Measurements from ENCODE around the gene TMEM238. TPM values are rescaled to one million over a fixed set of nuclear protein-coding genes. Genes with fewer than 3 reads are reported as not detected.

Gene TMEM238
- total RNA-seq, 2 donors from 2014 or later: 7.5 to 11.7 TPM

- no peak overlapping the region for H3K4me3 Mint-ChIP-seq
- no peaks in the 10 kb centered on the region for H3K9me3 Mint-ChIP-seq
- no peak for DNase-seq
- ATAC-seq (replicated peaks in 1 of 2): peak in 1 of 2 donors; percentile 6
- no peaks in the 10 kb centered on the region for H3K27me3 Mint-ChIP-seq (ENCODE audit: low read depth)
- peaks cover 30% of the 10 kb centered on the region for H3K4me1 Mint-ChIP-seq (ENCODE audit: low read depth)
- no peak overlapping the region for H3K27ac Mint-ChIP-seq
- H3K36me3 Mint-ChIP-seq (ENCODE audit: insufficient read depth in 2 of 2): peaks cover 7 to 16% of the 10 kb centered on the region in 2 donors
Observed at GRCh38 chr19:55392820-55393761, 9.0 kb upstream of the TMEM238 start.

- H3K4me1 Mint-ChIP-seq (ENCODE audit: low read depth): peaks cover 36% of the 10 kb centered on the region
- no peaks in the 10 kb centered on the region for H3K9me3 Mint-ChIP-seq
- DNase-seq (no peak), ATAC-seq (replicated peaks in 1 of 2) (no peak)
- no peak overlapping the region for H3K4me3 Mint-ChIP-seq
- no peak overlapping the region for H3K27ac Mint-ChIP-seq
- H3K27me3 Mint-ChIP-seq (ENCODE audit: low read depth): no peaks in the 10 kb centered on the region
- peaks cover 8 to 20% of the 10 kb centered on the region in 2 donors for H3K36me3 Mint-ChIP-seq (ENCODE audit: insufficient read depth in 2 of 2)
Observed at GRCh38 chr19:55391702-55392615, 7.9 kb upstream of the TMEM238 start.

- Mint-ChIP-seq H3K27ac (no peak overlapping the region), H3K4me3 (no peak overlapping the region), H3K9me3 (no peaks in the 10 kb centered on the region), H3K27me3 (ENCODE audit: low read depth) (no peaks in the 10 kb centered on the region), H3K4me1 (ENCODE audit: low read depth) (peaks cover 43% of the 10 kb centered on the region), H3K36me3 (ENCODE audit: insufficient read depth in 2 of 2) (peaks cover 12 to 27% of the 10 kb centered on the region in 2 donors)
- no peak for DNase-seq
- peak in 1 of 2 donors; percentile 10 for ATAC-seq (replicated peaks in 1 of 2)
Observed at GRCh38 chr19:55391191-55391670, 7.1 kb upstream of the TMEM238 start.

- Mint-ChIP-seq H3K9me3 (no peaks in the 10 kb centered on the region), H3K36me3 (ENCODE audit: insufficient read depth in 2 of 2) (peaks cover 15 to 32% of the 10 kb centered on the region in 2 donors), H3K4me3 (no peak overlapping the region), H3K27me3 (ENCODE audit: low read depth) (no peaks in the 10 kb centered on the region), H3K4me1 (ENCODE audit: low read depth) (peaks cover 46% of the 10 kb centered on the region), H3K27ac (no peak overlapping the region)
- DNase-seq (no peak), ATAC-seq (replicated peaks in 1 of 2) (no peak)
Observed at GRCh38 chr19:55390461-55390880, 6.4 kb upstream of the TMEM238 start.

- Mint-ChIP-seq H3K27me3 (ENCODE audit: low read depth) (no peaks in the 10 kb centered on the region), H3K27ac (peak overlapping the region; percentile 92), H3K36me3 (ENCODE audit: insufficient read depth in 2 of 2) (peaks cover 15 to 32% of the 10 kb centered on the region in 2 donors), H3K4me3 (peak overlapping the region in 1 of 2 donors; percentile 55), H3K9me3 (no peaks in the 10 kb centered on the region), H3K4me1 (ENCODE audit: low read depth) (peaks cover 50% of the 10 kb centered on the region)
- DNase-seq (no peak), ATAC-seq (replicated peaks in 1 of 2) (no peak)
Observed at GRCh38 chr19:55389386-55390317, 5.6 kb upstream of the TMEM238 start.

GRCh38 chr19:55387736-55388497 lies 3.8 kb upstream of the TMEM238 start:
- H3K36me3 Mint-ChIP-seq (ENCODE audit: insufficient read depth in 2 of 2): peaks cover 15 to 32% of the 10 kb centered on the region in 2 donors
- no peaks in the 10 kb centered on the region for H3K27me3 Mint-ChIP-seq (ENCODE audit: low read depth)

GRCh38 chr19:55386493-55386971 lies 2.4 kb upstream of the TMEM238 start:
- ATAC-seq (replicated peaks in 1 of 2) (no peak), DNase-seq (no peak)
- H3K4me3 Mint-ChIP-seq: peak overlapping the region; percentile 92 to 99
- peaks cover 21 to 34% of the 10 kb centered on the region in 2 donors for H3K36me3 Mint-ChIP-seq (ENCODE audit: insufficient read depth in 2 of 2)
- peaks cover 0 to 2% of the 10 kb centered on the region in 2 donors for H3K9me3 Mint-ChIP-seq
- peak overlapping the region; percentile 89 for H3K27ac Mint-ChIP-seq
- H3K27me3 Mint-ChIP-seq (ENCODE audit: low read depth): no peaks in the 10 kb centered on the region
- H3K4me1 Mint-ChIP-seq (ENCODE audit: low read depth): peaks cover 71% of the 10 kb centered on the region

More at GRCh38 chr19:55387736-55388497, 3.8 kb upstream of the TMEM238 start:
- peaks cover 57% of the 10 kb centered on the region for H3K4me1 Mint-ChIP-seq (ENCODE audit: low read depth)
- peak overlapping the region; percentile 89 for H3K27ac Mint-ChIP-seq
- no peaks in the 10 kb centered on the region for H3K9me3 Mint-ChIP-seq
- H3K4me3 Mint-ChIP-seq: peak overlapping the region; percentile 92 to 99
- ATAC-seq (replicated peaks in 1 of 2) (no peak), DNase-seq (no peak)

GRCh38 chr19:55385724-55386492 lies 1.8 kb upstream of the TMEM238 start, which contains the start of gene RPL28:
TSS of gene RPL28 (plus strand) at chr19:55385932. CDS start at chr19:55386358, 426 bp downstream.
- peaks cover 21 to 37% of the 10 kb centered on the region in 2 donors for H3K36me3 Mint-ChIP-seq (ENCODE audit: insufficient read depth in 2 of 2)
- H3K27me3 Mint-ChIP-seq (ENCODE audit: low read depth): no peaks in the 10 kb centered on the region
- peak; percentile 97 to 99 for DNase-seq
- H3K4me1 Mint-ChIP-seq (ENCODE audit: low read depth): peaks cover 72% of the 10 kb centered on the region
- H3K4me3 Mint-ChIP-seq: peak within 1 kb of the TSS; percentile 92 to 99
- peak; percentile 70 to 72 for ATAC-seq (replicated peaks in 1 of 2)
- H3K27ac Mint-ChIP-seq: peak within 1 kb of the TSS; percentile 89
- H3K9me3 Mint-ChIP-seq: peaks cover 0 to 2% of the 10 kb centered on the region in 2 donors

- DNase-seq (peak; percentile 94 to 98), ATAC-seq (replicated peaks in 1 of 2) (peak; percentile 78 to 85)
- peaks cover 0 to 2% of the 10 kb centered on the region in 2 donors for H3K9me3 Mint-ChIP-seq
- no peaks in the 10 kb centered on the region for H3K27me3 Mint-ChIP-seq (ENCODE audit: low read depth)
- H3K4me1 Mint-ChIP-seq (ENCODE audit: low read depth): peaks cover 67% of the 10 kb centered on the region
- H3K4me3 Mint-ChIP-seq: peak overlapping the region; percentile 92 to 99
- H3K27ac Mint-ChIP-seq: peak overlapping the region; percentile 89
- H3K36me3 Mint-ChIP-seq (ENCODE audit: insufficient read depth in 2 of 2): peaks cover 19 to 33% of the 10 kb centered on the region in 2 donors
Observed at GRCh38 chr19:55384920-55385723, 1.0 kb upstream of the TMEM238 start.
